ENCODE data around the gene EAF1.
"Not testable (repeated sequence)": the region's sequence is repeated elsewhere in the genome, so short reads cannot be mapped to it uniquely, and the experiment has no call there.

The EAF1 gene

DNA sequence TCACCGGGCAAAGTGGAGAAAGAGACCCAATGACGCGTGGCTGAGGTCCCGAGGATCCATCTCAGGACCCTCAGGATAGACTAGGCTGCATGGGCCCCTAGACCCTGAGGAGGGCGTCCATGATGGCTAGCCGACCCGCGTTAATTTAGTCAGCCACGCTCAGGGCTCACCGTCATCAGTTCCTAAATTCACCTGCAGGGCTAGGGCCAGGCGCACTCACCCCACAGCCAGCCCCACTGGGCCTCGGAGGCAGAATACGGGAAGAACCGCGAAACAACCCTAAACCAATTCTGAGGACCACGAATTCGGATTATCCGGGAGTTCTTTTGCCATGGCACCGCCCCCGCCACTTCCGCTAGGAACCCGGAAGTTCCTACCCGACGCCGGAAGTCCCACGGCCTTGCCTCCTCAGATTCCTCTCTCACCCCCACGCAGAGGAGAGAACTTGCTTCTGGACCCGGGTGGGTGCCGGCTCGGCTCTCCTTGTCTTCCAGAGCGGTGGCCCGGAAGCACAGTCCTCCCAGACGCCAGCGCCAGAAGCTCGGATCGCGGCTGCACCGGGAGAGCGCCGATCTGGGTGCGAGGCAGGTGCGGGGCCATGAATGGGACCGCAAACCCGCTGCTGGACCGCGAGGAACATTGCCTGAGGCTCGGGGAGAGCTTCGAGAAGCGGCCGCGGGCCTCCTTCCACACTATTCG, at the start of gene EAF1, which contains the start of gene METTL6:
Gene EAF1 (plus strand): TSS at position 417 of the 699 bp plus-strand sequence. CDS start 182 bp downstream, at position 599.
Gene METTL6 (minus strand): TSS at position 363 of the 699 bp plus-strand sequence. CDS start 1,033 bp downstream, outside the sequence.
- peak; percentile 94 for DNase-seq (ENCODE audit: low spot score)

DNA sequence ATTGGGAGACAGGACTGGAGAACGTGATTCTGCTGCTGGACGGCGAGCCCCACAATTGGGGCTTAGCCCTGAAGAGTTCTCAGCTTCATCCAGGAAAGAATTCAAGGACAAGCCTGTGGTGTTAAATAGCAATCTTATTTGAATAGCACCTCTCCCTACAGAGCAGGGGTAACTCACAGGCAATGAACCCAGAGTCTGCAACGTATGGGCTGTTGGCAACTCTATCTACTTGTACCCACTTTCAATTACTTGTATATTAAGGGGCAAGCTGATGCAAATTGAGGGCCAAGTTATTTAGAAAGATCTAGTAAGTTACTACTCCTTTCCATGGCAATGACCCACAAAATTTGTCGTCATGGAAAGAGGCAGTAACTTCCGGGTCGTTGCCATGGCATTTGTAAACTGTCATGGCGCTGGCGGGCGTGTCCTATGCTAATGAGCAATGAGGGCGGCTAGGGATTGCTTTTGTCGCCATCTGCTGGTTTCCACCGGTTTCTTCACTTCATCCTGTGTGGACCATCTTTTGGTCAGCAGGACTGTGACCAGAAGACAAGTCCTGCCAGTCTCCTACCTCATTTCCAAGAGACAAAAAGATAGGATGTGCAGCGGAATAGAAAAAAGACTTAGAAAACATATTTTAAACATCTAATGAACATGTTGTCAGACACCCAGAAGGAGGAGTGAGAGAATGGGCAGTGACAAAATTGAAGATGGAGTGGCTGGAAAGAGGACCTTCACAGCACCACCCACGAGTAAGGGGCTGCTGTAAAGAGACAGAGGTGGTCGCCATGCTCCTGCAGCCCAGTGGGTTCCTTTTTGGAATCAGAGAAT, 49.2 kb upstream of the EAF1 start:
- peak; percentile 74 for DNase-seq (ENCODE audit: low spot score)

DNA sequence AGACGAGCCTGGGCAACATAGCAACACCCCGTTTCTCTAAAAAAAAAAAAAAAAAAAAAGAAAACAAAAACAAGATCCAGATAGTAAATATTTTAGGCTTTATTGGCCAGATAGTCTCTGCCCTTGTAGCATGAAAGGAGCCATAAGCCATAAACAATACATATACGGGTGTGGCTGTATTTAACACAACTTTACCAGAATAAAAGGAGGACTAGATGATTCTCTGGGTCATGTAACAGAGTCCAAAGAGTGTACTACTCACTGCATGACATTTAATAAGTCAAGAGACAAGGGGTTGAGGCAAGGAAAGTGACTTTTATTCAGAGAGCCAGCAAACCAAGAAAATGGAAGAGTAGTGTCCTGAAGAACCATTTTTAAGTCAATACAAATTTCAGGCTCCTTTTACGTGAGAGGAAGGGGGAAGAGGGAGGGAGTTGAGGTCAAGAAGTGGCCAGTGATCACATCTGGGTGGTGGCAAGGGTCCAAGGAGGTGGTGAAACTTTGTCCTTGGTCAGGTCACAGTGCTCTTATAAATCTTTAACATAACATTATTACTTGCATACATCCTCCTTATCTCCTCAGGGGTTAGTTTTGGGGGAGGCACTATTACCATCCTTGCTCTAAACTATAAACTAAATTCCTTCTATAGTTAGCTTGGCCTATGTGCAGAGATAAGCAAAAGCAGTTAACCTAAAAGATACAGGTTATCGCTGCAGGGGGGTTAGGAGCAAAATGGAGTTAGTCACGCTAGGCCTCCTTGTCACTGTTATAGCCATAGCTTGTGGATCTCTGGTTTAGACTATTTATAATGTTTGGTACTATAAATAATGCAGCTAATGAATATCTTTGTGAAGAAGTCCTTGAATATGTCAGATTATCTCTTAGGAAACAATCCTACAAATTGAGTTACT, 46.2 kb upstream of the EAF1 start:
- no peak for DNase-seq (ENCODE audit: low spot score)

DNA sequence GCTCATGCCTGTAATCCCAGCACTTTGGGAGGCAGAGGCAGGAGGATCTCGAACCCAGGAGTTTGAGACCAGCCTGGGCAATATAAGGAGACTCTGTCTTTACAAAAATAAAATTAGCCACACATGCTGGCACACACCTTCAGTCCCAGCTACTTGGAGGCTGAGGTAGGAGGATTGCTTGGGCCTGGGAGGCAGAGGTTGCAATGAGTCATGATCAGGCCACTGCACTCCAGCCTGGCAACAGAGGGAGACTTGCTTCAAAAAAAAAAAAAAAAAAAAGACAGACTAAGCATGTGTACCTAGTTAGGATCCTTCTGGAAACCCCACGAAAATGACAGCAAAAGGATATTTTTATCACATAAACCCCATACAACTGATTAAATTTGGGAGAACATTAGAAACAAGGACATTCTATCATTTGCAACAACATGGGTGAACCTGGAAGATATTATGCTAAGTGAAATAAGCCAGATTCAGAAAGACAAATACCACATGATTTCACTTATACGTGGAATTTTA, 44.9 kb upstream of the EAF1 start:
- no peak for DNase-seq (ENCODE audit: low spot score)

DNA sequence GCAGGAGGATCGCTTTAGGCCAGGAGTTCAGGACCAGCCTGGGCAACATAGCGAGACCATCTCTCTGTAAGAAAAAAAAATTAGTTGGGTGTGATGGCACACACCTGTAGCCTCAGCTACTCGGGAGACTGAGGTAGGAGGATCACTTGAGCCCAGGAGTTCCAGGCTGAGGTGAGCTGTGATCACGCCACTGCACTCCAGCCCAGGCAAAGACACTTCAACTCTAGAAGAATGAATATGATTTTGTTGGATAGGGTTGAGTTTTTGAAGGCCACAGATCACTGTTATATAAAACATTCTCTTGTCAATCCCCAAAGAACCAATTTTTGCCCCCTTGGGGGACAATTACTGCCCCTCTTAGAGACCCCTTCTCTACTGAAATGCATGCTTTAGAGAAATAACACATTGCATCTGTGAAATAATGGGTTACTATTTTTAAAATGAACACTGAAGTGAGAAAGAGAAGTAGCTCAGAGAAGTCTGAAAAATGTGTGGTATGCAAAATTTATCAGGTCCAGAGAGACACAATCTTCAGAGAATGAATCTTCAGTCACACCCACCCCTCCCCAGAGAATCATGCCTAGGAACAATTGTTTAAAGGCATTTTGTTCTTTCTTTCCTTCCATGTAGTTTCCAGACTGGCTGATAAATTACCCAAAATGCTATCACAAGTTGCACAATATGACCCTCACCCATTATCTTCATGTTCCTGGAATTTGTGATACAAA, 42.7 kb upstream of the EAF1 start:
- DNase-seq (ENCODE audit: low spot score): no peak

DNA sequence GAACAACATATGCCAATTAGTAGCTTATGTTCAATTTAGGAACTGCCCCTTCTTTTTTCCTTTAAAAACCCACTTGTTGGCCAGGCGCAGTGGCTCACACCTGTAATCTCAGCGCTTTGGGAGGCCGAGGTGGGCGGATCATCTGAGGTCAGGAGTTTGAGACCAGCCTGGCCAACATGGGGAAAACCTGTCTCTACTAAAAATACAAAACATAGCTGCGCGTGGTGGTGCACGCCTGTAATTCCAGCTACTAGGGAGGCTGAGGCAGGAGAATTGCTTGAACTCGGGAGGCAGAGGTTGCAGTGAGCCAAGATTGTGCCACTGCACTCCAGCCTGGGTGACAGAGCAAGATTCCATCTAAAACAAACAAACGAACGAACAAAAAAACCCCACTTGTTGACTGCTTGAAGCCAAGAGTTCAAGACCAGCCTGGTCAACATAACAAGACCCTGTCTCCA, 42.1 kb upstream of the EAF1 start:
- DNase-seq (ENCODE audit: low spot score): not testable (repeated sequence)

DNA sequence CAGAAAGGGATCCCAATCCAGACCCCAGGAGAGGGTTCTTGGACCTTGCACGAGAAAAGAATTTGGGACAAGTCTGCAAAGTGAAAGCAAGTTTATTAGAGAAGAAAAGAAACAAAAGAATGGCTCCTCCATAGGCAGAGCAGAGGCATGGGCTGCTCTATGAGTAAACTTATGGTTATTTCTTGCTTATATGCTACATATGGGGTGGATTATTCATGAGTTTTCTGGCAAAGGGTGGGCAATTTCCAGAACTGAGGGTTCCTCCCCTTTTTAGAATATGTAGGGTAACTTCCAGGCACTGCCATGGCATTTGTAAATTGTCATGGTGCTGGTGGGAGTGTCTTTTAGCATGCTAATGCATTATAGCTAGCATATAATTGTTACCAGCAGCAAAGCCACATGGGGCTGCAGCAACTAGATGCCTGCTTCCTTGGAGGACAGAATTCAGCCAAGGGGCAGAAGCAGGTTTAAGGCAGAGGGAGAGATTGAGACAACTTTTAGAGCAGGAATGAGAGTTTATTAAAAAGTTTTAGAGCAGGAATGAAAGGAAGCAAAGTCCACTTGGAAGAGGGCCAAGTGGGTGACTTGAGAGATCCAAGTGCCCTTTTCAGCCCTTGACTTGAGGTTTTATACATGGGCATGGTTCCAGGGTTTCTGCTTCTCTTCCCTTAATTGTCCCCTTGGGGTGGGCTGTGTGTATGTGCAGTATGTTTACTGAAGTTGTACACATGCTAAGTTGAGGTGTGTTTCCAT, 41.3 kb upstream of the EAF1 start:
- DNase-seq (ENCODE audit: low spot score): no peak

DNA sequence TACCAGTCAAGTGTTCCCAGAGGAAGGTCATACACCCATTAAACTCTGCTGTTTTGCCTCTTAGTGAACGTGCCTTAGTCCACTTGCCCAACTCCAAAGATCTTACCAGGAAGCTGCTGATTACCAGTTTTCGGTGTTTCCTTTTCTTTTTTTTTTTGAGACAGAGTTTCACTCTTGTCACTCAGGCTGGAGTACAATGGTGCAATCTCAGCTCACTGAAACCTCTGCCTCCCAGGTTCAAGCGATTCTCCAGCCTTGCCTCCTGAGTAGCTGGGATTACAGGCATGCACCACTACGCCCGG, 40.8 kb upstream of the EAF1 start:
- DNase-seq (ENCODE audit: low spot score): not testable (repeated sequence)

DNA sequence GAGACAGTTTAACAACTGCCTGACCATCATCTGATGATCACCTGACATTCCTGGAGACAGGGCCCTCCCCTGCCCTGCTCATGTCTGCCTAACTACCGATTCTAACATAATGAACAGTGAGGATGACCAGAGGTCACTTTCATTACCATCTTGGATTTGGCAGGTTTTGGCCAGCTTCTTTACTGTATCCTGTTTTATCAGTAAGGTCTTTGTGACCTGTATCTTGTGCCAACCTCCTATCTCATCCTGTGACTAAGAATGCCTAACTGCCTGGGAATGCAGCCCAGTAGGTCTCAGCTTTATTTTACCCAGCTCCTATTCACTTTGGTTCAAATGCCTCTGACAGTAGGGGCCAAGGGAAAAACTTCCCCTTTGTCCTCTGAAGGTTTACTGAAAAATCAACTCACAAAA, 40.2 kb upstream of the EAF1 start:
- no peak for DNase-seq (ENCODE audit: low spot score)

DNA sequence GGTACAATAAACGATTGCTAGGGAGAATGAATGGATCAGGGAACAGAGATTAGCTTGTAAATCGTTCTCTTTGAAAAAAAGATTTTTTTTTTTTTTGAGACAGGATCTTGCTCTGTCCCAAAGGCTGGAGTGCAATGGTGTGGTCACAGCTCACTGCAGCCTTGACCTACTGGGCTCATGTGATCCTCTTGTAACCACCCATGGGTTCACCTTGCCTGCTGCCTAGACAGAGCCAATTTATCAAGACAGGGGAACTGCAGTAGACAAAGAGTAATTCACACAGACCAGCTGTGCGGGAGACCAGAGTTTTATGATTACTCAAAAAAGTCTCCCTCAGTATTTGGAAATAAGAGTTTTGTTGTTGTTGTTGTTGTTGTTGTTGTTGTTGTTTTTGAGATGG, 39.7 kb upstream of the EAF1 start:
- DNase-seq (ENCODE audit: low spot score): no peak

DNA sequence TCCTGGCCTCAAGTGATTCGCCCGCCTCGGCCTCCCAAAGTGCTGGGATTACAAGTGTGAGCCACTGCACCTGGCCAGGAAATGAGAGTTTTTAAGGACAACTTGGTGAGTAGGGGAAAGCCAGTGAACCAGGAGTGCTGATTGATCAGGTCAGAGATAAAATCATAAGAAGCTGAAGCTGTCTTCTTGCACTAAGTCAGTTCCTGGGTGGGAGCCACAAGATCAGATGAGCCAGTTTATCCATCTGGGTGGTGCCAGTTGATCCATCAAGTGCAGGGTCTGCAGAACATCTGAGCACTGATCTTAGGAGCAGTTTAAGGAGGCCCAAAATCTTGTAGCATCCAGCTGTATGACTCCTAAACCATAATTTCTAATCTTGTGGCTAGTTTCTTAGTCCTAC, 39.1 kb upstream of the EAF1 start:
- not testable (repeated sequence) for DNase-seq (ENCODE audit: low spot score)

DNA sequence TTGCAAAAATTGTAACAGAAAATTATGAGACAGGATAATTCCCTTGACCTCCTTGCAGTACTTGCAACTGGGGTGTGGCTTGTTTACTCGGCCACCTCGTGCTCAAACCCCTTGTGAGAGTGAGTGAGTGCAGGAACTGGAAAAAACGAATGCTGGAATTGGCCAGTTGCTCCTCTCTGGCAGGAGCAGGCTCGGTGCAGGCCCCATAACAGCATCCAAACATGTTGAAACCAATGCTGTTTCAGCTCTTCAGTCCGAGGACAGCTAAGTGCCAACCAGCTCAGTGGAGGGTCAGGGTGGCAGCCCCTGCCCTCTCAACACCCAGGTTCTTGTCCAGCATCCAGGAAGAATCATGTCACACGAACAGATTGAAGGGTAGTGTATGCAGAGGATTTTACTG, 36.9 kb upstream of the EAF1 start:
- DNase-seq (ENCODE audit: low spot score): no peak

DNA sequence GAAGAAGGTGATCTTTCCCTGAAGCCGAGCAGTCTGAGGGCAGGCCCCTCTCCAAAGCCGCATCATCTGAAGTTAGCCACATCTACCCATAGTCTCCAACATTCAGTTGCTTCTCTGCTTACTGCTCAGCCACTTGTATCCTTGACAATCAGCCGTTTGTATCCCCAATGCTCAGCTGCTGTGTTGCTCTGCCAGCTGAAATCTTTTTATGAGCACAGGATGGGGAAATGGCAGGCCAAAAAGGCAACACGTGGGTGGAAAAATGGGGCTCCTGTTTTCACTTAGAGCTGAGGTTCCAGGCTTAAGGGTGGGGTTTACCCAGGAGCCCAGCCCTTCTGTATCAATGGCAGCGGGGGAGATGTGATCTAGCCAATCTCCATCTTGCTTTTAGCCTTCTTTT, 36.4 kb upstream of the EAF1 start:
- DNase-seq (ENCODE audit: low spot score): no peak

DNA sequence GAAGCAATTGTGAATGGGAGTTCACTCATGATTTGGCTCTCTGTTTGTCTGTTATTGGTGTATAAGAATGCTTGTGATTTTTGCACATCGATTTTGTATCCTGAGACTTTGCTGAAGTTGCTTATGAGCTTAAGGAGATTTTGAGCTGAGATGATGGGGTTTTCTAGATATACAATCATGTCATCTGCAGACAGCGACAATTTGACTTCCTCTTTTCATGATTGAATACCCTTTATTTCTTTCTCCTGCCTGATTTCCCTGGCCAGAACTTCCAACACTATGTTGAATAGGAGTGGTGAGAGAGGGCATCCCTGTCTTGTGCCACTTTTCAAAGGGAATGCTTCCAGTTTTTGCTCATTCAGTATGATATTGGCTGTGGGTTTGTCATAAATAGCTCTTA, 34.1 kb upstream of the EAF1 start:
- DNase-seq (ENCODE audit: low spot score): not testable (repeated sequence)

DNA sequence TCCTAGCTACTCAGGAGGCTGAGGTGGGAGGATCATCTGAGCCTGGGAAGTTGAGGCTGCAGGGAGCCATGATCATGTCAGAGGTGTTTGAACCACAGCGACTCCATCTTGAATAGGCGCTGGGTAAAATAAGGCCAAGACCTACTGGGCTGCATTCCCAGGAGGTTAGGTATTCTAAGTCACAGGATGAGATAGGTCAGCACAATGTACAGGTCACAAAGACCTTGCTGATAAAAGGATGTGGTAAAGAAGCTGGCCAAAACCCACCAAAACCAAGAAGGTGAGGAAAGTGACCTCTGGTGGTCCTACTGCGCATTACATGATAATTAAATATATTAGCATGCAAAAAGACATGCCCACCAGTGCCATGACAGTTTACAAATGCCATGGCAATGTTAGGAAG, 28.7 kb upstream of the EAF1 start:
- not testable (repeated sequence) for DNase-seq (ENCODE audit: low spot score)

DNA sequence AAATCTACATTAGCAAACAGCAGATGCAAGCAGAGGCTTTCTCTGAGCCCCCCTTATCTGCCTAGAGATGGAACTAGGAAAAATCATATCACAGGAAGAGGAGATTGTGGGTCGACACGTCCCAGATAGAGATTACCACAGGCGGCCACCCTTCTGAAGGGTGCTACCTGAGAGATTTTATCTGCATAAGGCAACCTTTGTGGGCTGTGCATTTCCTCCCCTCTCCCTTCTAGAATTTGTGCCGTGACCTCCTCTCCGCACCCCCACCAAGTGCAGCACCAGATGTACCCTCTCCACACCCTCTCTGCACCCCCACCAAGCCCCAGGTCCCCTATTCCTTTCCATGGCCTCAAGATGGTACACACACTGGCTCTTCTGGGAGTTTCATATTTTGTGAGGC, 27.4 kb upstream of the EAF1 start:
- no peak for DNase-seq (ENCODE audit: low spot score)

DNA sequence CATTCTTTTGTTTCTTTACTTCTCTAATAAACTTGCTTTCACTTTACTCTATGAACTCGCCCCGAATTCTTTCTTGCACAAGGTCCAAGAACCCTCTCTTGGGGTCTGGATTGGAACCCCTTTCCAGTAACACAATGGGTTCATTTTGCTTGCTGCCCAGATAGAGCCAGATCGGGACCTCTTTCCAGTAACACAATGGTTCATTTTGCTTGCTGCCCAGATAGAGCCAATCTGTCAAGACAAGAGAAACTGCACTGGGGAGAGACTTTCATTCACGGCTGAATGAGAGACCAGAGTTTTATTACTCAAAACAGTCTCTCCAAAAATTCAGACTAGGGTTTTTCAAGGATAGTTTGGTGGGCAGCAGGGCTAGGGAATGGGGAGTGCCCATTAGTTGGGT, 25.5 kb upstream of the EAF1 start:
- DNase-seq (ENCODE audit: low spot score): no peak

DNA sequence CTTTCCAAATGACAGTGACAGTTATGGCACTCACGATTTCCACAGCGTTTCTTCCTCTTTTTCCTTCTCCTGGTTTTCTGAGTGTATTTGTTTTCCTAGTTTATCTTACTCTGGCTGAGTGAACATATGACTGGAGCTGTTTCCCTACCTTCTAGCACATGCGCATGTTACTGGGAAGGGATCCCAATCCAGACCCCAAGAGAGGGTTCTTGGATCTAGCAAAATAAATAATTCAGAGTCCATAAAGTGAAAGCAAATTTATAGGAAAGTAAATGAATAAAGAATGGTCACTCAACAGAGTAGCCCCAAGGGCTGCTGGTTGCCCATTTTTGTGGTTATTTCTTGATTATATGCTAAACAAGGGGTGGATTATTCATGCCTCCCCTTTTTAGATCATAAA, 23.9 kb upstream of the EAF1 start:
- DNase-seq (ENCODE audit: low spot score): no peak

DNA sequence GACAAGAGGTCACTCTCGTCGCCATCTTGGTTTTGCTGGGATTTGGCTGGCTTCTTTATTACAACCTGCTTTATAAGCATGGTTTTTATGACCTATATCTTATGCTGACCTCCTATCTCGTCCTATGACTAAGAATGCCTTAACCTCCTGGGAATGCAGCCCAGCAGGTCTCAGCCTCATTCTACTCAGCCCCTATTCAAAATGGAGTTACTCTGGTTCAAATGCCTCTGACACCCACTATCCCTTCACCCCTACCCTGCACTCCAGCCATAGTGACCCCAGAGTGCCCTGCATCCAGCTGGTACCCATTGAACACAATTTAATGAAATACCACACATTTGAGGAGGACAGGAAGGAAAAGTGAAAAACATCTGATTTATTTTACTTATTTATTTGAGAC, 23.4 kb upstream of the EAF1 start:
- no peak for DNase-seq (ENCODE audit: low spot score)

DNA sequence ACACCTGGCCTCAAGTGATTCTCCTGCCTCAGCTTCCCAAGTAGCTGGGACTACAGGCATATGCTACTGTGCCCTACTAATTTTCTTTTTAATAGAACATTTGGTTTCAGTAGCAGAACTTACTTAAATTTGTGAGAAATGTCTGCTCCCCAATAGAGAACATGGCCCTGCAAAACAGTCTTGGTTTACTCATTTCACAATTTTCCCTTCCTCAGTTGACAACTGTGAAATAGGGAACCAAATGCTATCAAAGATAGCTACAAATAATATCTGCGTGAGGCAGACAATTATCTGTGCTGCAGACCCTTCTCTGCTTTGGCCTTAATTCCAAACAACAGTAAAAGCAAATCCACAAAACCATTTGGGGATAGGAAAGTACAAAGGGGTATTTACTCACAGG, 22.6 kb upstream of the EAF1 start:
- DNase-seq (ENCODE audit: low spot score): no peak
